Activated T-helper 9 cell treated with anti-CD3 and anti-CD28 coated beads, Interleukin-2, amount 50 U/mL, for 16 hours (primary cell): ENCODE measurements around the gene PDCD4.

Experiments used
- DNase-seq: peaks from one replicate; pipeline ENCODE4 v3.0.0-alpha.2; 2020; ENCODE audit warnings: low read depth

The PDCD4 gene

GRCh38 chr10:110842326-110842904 is 29.3 kb upstream of the PDCD4 start:
- DNase-seq: no peak

GRCh38 chr10:110843031-110843430 is 28.7 kb upstream of the PDCD4 start:
- DNase-seq: peak; percentile 27

GRCh38 chr10:110843796-110844616 is 27.7 kb upstream of the PDCD4 start:
- DNase-seq: no peak

GRCh38 chr10:110844617-110844881 is 27.2 kb upstream of the PDCD4 start:
- DNase-seq: no peak

- no peak for DNase-seq
Observed at GRCh38 chr10:110845192-110845755, 26.5 kb upstream of the PDCD4 start.

DNA sequence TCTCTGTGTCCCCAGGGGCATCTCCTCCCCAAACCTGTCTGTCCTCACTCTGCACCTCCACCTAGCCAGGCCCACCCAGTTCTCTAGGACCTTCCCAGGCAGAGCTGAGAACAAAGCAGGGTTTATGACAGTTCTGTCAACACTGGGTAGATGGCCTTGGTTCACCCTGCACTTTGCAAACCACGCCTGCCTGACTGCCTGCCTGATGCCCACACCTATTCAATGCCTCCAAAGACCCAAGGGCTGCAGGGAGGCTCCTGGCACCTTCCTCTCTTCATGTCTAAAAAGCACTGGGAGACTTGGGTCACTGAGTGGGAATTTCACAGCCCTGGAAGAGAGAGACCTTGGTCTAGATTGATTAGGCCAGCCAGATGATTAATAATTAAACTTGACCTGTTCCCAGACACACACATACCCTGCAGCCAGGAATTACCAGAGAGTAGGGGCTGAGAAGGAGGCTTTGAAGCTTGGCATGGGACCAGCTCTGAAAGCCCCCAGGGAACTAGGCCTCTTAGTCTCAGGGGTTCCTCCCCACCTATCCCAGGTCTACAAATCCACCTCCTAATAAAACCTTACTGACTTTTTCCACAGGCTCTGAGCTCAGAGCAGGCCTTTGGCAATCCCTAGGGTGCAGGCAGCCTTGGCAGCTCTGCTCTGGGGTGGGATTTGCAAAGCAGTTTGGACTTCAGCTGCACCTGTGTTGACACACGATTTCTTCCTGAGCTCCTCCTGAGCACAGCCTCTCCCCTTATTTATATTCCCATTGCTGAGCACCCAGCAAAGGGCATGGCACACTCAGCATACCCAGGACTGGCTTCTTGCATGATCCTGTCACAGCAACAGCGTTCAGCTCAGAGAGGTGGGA is 25.7 kb upstream of the PDCD4 start:
- no peak for DNase-seq

DNA sequence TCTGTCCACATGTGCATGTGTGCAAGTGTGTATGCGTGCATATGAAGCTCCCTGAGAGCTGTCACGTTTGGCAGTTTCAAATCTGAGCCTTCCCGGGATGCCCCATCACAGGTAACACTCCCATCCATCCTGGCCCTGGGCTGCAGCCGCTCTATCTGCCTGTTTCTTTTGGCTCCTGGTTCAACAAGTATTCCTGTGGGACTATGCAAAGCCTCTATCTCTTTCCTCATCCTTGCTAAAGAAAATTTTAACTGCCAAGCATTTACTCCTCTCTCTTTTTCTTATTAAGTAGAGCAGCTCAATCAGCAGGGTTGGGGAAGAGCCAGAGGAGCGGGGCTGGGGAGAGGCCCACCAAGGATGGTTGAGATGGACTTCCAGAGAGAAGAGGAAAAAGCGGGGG is 24.4 kb upstream of the PDCD4 start:
- no peak for DNase-seq

- DNase-seq: no peak
Observed at GRCh38 chr10:110848106-110848505, 23.6 kb upstream of the PDCD4 start.

- no peak for DNase-seq
Observed at GRCh38 chr10:110850099-110850498, 21.6 kb upstream of the PDCD4 start.

DNA sequence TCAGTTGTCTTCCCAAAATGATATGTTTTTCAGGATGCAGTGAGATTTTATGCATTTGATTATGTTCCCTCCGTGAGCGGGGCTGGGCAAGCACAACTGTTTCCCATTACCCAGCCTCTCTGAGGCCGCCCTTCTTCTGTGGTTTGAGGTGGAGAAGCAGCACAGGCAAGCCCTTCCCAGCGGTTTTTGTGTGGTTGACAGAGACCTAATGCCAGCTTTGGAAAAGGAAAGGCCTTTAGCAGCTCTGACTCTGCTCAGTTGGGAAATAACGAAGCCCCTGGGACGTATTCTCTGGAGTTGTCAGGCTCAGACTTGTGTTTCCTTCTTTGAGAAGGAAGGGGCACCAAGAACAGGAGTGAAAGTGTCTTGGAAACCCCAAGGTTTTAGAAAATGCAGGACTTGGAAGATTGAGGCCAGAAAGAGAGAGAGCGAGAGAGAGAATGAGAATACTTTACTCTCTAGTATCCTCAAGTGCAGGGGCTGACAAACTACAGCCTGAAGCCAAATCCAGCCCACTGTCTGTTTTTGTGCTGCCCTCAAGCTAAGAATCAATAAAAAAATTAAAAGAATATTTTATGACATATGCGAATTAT is 20.6 kb upstream of the PDCD4 start:
- DNase-seq: no peak

- no peak for DNase-seq
Observed at GRCh38 chr10:110852255-110852896, 19.4 kb upstream of the PDCD4 start.

DNA sequence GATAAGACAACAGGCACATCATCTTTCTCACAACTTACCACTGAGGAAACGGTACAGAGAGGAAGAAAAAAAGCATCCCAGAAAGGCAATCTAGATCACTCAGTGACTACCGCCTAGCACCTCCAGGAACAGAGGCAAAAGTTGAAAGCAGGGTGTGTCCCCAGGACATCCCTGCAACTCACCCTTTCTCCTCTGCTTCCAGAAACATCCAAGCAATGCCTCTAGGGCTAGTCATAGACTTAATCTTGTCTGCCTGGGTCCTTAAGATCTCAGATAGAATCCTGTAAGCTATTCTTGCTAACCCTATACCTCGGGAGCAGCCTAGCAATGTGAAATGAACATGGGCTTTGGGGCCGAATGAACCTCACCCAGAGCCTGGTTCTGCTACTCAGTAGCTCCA is 18.8 kb upstream of the PDCD4 start:
- no peak for DNase-seq

- DNase-seq: no peak
Observed at GRCh38 chr10:110853921-110854605, 17.7 kb upstream of the PDCD4 start.

- DNase-seq: no peak
Observed at GRCh38 chr10:110857265-110858171, 14.2 kb upstream of the PDCD4 start.

DNA sequence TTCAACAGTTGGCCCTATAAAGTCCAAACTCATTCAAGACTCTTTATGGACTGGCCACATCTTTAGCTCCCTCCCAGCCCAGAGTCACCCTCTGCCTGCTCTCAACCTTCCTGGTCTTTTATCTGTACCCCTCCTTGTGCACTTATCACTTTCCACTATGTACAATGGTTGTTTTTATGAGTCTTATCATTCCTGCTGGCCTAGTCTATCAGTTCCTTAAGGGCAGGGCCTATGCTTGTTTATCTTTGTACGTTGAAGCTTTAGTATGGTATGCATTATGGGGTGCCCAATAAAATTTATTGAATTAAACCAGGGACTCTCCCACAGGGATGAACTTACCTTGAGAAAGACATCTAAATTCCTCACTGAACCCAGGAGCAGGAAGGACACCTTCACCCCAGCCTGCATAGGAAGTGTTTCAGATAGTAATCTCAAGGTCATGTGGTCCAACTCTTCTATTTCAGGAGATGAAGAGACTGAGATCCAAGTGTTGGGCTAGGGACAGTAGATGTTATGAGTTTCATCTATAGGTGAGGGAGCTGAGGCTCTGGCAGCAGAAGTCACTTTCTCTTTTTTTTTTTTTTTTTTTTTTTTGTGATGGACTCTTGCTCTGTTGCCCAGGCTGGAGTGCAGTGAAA is 13.3 kb upstream of the PDCD4 start:
- DNase-seq: no peak

GRCh38 chr10:110859206-110859972 is 12.3 kb upstream of the PDCD4 start:
- no peak for DNase-seq

DNA sequence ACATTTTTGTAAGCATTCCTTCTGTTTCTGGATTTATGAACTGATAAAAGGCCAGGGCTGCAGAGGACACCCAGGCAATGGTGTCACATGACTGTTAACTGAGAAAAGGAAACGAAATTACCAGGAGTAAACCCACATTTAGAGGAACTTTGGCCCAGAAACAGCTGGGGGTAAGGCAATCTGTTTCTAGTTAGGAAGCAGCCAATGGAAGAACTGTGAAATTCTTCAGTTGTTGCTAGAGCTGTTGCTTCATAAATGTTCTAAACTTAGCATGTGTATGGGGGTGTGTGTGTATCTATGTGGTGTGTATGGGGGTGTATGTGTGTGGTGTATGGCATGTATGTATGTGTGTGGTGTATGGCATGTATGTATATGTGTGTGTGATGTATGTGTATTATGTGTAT is 11.8 kb upstream of the PDCD4 start:
- no peak for DNase-seq

- no peak for DNase-seq
Observed at GRCh38 chr10:110860576-110861241, 11.0 kb upstream of the PDCD4 start.
